HG02840 (cell line): ENCODE results near the gene RDH5.
A peak's percentile ranks its signal among the peaks of the same experiment; 100 is the strongest.

Experiments used
- ATAC-seq: cut with Tn5 transposase; IDR thresholded peaks from one replicate; pipeline ENCODE4 v1.9.1; 2021; ENCODE audit warnings: mild to moderate bottlenecking, moderate library complexity, moderate number of reproducible peaks; ENCODE audit not compliant: unreplicated experiment, low FRiP score

Gene RDH5

GRCh38 chr12:55711786-55712553 lies 8.2 kb upstream of the RDH5 start:
- no peak for ATAC-seq

- ATAC-seq = no peak
Observed at GRCh38 chr12:55712700-55713415, 7.3 kb upstream of the RDH5 start.

- no peak for ATAC-seq
Observed at GRCh38 chr12:55713721-55714120, 6.5 kb upstream of the RDH5 start.

GRCh38 chr12:55715169-55715764 lies 4.9 kb upstream of the RDH5 start:
- ATAC-seq = no peak

- ATAC-seq = peak; percentile 80
Observed at GRCh38 chr12:55715833-55716581, 4.2 kb upstream of the RDH5 start, which contains the start of gene BLOC1S1. BLOC1S1 (plus strand) TSS chr12:55716046; CDS start chr12:55716052, 6 bp downstream.

GRCh38 chr12:55716582-55716957 lies 3.6 kb upstream of the RDH5 start:
- no peak for ATAC-seq

GRCh38 chr12:55717011-55718007 lies 2.9 kb upstream of the RDH5 start:
- ATAC-seq = no peak

GRCh38 chr12:55718015-55718414 lies 2.2 kb upstream of the RDH5 start:
- ATAC-seq = no peak

- ATAC-seq = no peak
Observed at GRCh38 chr12:55718624-55719275, 1.4 kb upstream of the RDH5 start.

- no peak for ATAC-seq
Observed at GRCh38 chr12:55719371-55719770, 822 bp upstream of the RDH5 start.

- no peak for ATAC-seq
Observed at GRCh38 chr12:55720894-55721444, 776 bp downstream of the RDH5 start.

GRCh38 chr12:55721601-55722213 lies 1.5 kb downstream of the RDH5 start:
- ATAC-seq = no peak

GRCh38 chr12:55722948-55723347 lies 2.8 kb downstream of the RDH5 start:
- no peak for ATAC-seq

GRCh38 chr12:55723516-55724225 lies 3.5 kb downstream of the RDH5 start:
- ATAC-seq = no peak

- ATAC-seq = no peak
Observed at GRCh38 chr12:55724226-55724939, 4.2 kb downstream of the RDH5 start.

- ATAC-seq = no peak
Observed at GRCh38 chr12:55724940-55725309, 4.7 kb downstream of the RDH5 start.

- ATAC-seq = no peak
Observed at GRCh38 chr12:55725556-55725955, 5.4 kb downstream of the RDH5 start.
